ENCODE results near the gene SNX17. TPM values are rescaled to one million over a fixed set of nuclear protein-coding genes. Genes with fewer than 3 reads are reported as not detected.

SNX17 gene
- polyA plus RNA-seq, 1 donor: 94.4 TPM

DNA sequence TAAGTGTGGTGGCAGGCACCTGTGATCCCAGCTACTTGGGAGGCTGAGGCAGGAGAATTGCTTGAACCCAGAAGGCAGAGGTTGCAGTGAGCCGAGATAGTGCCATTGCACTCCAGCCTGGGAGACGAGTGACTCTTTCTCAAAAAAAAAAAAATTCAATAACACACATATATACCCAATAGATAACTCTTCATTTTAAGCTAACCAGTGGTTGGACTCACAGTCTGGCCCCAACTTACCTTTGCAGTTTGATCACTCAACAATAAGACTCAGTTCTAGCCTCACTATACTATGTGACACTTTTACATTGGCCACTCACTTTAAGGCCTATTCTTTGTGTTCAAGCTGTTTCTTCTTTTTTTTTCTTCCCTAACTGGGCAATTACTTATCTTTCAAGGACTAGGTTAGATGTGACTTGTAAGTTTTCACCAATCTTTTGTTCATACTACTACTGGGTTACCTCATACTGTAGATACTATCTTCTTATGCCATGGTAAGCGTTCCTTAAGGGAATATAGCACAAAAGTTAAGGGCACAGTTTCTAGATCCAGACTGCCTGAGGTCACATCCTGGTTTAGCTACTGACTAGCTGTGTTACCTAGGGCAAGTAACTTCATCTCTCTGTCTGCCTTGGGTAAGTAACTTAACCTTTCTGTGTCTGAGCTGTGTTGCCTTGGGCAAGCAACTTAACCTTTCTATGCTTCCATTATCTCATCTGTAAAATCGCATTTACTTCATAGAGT is 7.6 kb upstream of the SNX17 start:
- DNase-seq: no peak

DNA sequence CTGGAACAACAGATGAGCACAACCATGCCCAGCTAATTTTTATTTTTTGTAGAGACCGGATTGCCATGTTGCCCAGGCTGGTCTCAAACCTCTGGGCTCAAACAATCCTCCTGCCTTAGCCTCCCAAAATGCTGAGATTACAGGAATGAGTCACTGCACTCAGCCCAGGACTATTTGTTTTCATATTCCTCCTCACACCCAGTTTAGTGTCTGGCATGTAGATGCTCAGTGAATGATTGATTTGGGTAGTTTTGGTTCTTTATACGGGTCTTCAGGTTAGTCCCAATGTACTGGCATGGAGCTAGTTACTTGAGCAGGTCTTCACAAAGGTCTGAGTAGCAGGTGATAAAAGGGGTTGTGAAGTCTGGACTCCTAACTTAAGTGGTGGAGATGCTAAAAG is 6.5 kb upstream of the SNX17 start:
- no peak for DNase-seq

DNA sequence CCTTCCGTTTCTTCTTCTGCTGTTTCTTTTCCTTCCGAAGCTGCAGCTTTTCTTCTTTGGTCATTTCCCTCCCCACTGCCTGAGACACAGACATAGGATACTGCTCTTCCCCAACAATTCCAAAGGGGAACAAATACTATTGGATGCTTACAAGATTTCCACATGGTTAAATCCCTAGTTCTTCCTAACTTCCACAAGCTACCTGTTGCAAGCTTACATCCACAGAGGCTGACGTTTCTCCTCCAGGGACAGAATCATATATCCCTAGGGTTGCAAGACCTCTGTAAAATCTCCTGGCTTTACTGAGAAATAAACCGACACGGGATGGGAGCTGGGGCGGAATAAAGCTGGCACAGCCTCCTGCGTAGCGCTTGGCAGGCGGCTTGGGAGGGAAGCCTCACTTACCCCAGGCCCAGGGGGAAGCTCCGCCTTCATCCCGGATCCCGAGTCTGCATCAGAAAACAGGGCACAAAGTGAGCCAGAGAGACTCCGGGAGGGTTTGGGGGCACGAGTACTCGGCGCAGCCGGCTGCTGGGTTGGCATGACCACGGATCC is 868 bp upstream of the SNX17 start:
- DNase-seq: no peak

DNA sequence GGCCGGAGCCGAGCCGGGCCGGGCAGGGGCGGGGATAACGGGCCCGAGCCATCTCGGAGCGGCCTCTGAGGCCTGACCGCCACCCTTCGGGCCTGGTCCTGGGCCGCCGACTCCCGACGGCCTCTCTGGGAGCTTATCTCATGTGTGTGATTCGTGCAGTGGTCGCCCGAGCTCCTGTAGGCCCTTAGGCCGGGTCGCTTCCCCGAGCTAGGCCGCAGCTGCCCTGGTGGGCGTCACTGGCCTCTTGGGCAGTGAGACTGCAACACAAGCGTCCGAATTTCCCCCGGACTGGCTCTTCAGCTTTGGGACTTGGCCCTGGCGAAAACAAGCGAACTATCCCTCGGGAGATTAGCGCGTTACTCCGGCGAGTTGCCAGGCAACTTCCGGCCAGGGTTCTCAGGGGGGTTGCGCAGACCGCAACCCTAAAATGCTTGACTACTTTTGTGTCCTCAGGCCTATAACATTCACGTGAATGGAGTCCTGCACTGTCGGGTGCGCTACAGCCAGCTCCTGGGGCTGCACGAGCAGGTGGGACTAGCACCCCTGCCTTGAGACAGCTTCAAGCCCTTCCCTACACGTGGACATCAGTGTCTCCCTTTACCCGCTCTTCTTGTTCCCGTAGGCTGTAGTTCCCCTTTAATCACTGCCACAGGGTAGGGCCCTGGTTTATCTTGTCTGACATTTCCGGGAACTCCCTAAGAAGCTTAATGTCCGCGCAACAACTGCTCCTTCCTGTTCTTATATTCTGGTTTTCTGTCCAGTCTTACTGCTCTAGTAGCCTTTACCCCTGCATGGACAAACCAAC is 602 bp downstream of the SNX17 start:
- DNase-seq: no peak

DNA sequence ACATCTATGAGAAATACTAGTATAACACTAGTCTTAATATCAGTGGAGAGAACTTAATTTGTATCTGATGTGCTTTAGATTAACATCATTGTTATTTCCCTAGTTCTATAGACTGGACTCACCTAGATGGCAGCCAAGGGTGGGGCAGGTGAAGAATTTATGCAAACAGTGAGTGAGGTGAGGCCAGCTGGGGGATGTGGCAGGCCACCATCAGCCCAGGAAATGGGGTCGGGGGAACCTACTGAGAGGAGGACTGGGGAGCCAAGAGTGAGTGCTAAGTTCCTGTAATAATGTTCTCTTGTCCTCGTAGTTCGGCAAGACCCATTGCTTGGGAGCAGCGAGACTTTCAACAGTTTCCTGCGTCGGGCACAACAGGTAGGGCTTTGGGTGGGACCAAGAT is 2.5 kb downstream of the SNX17 start:
- DNase-seq: no peak

DNA sequence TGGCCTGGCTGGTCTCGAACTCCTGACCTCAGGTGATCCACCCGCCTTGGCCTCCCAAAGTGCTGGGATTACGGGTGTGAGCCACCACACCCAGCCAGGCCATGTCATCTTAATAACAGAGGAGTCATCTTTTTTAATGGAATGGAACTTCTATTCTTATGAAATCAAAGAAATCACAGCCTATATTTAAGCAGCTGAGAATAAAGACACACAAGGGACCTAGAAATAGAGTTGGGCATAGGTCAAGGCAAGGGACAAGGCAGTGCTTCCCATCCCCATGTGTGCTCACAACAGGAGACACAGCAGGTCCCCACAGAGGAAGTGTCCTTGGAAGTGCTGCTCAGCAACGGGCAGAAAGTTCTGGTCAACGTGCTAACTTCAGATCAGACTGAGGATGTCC is 3.2 kb downstream of the SNX17 start:
- no peak for DNase-seq

DNA sequence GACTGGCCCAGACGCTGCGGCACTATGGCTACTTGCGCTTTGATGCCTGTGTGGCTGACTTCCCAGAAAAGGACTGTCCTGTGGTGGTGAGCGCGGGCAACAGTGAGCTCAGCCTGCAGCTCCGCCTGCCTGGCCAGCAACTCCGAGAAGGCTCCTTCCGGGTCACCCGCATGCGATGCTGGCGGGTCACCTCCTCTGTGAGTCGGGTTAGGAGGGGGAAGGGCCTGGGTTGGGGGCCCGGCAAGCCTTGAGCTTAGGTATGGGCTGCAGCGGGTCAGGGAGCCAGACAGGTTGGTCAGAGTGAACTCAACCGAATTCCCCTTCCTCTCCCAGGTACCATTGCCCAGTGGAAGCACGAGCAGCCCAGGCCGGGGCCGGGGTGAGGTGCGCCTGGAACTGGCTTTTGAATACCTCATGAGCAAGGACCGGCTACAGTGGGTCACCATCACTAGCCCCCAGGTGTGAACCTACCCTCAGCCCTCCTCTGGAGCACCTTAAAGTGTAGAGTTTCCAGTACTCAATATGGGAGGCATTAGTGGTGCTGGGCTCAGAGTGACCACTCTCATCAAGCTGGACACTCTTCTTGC is 5.2 kb downstream of the SNX17 start:
- no peak for DNase-seq

DNA sequence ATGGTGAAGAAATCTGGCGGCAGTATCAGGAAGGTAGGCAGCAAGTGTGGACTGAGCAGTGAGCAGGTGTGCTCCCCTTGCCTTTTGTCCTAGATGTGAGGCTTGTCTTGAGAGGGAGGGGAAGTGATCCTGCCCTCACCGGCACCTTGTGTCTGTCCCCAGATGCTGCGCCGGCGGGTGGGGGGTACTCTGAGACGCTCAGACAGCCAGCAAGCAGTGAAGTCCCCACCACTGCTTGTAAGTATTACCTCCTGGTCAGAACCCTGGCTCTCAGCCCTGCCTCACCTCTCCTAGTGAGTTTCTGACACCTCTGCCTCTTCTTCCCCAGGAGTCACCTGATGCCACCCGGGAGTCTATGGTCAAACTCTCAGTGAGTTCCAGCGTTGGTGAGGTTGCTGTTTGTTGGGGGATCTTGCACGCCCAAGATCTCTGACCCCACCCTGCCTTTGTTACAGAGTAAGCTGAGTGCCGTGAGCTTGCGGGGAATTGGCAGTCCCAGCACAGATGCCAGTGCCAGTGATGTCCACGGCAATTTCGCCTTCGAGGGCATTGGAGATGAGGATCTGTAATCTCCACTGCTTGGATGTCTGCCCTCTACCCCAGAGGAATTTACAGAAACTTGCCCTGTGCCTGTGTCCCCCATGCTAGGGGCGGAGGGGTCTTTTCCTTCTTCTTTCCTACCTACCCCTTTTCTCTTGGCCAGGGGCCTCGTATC is 5.9 kb downstream of the SNX17 start:
- DNase-seq: no peak

DNA sequence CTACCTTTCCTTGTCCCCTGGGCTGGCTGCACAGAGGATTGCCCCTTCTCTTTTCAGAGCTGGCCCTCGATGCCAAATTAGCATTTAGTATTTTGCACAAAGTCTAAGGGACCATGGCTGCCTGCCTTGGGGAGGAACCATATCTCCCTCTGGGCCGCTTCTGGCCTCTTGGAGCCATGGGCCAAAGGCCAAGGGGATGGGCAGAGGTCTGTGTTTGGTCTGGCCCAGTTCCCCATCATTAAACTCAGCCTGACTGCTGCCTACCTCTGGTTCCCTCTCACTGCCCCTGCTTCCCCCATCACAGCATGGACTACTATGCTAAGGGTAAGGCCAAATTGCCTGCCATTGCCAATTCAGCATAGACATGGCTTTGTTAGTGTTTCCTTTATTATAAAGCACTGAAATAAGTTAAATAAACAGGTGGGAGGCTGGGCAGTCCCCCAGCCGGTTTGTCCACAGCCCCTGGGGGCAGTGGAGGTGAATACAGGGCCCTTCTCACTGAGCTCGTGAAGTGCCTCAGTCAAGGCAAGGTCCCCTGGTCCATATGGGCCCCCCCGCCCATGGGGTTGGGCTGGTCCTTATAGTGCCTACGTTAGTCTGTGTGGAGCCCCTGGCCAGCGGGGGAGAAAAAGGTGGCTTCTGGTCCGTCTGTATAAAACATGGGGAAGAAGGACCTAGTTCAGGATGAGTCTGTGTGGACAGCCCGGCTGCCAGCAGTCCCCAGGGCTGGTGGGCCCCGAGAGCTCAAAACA is 6.6 kb downstream of the SNX17 start:
- DNase-seq: no peak

DNA sequence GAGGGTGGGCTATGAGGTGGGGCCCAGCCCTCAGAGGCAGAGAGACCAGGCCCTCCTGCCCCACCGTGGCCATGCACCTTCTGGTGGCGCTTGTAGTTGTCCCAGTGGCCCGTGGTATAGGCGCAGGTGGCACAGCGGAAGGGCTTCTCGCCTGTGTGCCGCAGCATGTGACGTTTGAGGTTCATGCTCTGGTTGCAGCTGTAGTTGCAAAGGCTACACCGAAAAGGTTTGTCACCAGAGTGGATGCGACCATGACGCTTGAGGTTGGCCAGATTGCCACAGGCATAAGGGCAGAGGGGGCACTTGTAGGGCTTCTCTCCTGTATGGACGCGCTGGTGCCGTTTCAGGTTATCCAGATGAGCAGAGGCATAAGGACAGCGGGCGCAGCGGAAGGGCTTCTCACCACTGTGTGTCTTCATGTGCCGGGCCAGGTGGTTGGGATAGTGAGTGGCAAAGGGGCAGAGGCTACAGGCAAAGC is 7.2 kb downstream of the SNX17 start:
- no peak for DNase-seq

DNA sequence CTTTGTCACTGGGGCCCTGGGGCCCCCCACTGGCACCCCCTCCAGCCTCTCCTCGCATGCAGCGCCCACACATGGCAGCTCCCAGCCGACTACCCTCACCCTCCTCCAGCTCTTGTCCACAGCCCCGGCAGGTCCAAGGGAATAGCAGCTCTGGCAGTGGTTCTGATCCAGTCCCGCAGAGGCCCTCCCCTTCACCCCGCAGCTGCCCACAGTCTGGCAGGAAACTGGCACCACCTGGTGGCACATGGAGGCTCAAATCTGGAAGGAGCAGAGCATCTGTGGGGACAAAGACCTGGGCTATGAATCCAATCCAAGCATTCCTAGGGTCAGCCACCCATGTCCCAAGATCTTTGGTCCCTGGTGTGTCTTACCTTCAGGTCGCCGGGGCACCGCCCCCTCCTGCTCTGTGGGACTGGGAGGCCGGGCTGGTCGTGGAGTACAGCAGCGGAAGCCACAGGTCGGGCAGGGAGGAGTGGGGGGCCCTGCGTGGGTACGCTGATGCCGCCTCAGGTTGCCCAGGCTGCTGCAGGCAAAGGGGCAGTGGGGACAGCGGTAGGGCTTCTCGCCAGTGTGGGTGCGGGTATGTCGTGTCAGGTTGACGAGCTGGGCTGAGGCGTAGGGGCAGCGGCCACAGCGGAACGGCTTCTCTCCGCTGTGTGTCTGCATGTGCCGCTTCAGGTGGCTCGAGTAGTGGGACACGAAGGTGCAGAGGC is 7.8 kb downstream of the SNX17 start:
- no peak for DNase-seq

DNA sequence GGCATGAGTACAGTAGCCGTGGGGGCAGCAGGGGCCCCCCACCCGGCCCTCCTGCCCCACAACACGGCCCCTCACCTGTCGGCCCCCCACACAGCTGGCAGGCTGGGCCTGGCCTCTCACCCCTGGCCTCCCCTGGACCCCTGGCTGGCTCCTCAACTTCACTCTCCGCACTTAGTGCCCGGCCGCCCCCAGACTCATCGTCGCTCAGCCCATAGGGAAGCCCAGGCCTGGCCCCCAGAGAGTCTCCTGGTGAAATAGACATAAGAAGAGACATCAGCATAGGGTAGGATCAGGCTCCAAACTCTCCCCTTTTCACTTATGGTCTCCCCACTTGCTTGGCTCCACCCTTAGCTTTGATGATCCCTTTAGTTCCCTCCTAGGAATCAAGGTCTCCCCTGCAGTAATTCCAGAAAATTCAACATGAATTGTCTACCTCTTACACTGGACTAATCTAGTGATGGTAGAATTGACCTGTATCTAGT is 8.4 kb downstream of the SNX17 start:
- DNase-seq: no peak

DNA sequence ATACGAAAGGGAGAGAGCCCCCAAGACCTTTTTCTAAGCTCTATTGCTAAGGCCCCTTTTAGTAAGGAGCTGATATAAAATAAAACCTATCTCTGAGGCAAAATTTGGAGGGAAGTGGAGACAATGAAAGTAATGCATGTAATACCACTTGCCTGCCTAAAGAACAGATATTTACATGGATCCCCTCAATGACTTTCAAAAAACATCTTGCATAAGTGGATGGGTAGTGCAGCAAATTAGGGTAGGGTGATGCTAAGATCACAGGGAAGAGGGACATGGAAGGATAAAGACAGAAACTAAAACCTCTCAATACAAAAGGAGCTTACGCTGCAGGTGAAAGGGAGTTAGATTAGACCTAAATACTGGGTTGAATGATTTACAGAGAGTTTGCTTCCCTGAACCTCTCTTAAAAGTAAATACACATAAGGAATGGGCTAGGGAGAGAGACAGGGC is 9.0 kb downstream of the SNX17 start:
- DNase-seq: no peak

DNA sequence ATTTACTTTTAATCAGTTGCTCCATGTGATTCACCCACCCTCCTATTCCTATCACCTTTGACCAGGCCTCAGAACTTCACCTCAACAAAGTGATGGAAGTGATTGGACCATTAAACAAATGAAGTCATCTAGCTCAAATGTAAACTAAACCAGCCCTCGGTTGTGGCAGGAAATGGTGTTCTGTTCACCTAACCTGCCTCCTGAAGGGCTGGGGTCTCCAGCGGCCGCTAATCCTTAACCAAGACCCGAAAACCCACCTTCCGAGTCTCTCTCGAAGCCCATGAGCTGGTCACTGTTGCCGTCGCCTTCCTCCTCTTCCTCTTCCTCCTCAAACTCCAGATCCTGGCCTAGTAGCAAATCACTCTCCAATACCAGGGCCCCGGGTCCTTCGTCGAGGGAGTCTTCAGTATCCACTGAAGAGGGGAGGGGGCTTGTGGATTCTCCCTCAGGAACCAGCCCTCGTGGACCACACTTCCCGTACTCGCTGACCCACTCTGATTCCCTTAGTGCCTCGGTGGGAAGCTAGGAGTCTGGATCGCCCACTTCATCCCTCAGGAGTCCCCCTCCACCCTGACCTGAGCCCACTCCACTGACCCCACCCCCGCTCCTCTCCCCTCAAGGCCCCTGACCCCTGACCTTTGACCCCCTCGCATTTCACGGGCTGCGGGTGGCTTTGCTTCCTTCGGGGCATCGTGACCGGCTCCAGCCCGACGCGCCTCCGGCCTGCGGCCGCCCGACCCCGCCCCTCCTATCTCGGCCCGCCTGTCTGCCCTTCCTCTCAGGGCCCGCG is 9.6 kb downstream of the SNX17 start:
- peak; percentile 36 for DNase-seq

DNA sequence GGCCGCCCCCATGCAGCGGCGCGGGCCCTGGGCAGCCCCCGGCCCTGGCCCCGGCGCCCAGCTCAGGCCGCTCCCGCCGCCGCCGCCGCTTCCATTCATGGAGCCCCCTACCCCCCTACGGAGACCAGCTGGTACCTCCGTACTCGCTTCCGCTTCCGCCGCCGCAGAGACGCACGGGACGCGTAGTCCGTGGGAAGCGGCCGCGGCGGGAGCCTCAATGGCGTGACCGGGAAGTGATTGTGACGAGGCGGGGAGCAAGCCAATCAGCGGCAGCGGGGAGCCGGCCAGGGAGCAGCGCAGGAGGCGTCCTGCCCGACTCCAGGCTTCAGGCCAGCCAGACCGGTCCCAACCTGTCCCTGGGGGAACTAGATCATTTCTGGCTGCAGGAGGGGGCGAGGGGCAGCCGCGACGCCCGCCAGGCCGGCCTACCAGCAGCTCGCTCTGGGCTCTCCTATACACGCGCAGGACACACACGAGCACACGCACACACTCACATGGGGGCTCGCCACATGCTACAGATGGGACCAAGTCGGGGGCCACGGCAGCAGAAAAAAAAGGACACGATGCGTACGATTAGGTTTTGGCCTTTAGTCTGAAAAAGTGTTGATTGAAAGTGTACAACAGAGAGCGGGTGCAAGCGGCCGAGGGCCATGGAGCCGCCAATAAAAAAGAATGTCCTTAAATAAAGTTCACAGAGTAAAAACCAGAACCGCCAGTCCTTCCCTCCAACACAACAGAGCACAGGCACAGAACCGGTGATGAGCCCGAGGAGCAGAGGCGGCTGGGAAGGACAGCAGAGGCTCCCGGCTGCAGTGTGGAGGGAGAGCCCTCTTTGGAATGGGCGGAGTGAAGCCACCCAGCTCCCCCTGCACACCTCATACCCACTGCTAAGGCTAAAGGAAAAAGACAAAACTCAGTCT is 10.5 kb downstream of the SNX17 start, which contains the start of gene ZNF513:
ZNF513 (minus strand) TSS at position 109 of the 920 bp plus-strand sequence. CDS start 208 bp downstream, outside the sequence.
- peak; percentile 94 for DNase-seq

DNA sequence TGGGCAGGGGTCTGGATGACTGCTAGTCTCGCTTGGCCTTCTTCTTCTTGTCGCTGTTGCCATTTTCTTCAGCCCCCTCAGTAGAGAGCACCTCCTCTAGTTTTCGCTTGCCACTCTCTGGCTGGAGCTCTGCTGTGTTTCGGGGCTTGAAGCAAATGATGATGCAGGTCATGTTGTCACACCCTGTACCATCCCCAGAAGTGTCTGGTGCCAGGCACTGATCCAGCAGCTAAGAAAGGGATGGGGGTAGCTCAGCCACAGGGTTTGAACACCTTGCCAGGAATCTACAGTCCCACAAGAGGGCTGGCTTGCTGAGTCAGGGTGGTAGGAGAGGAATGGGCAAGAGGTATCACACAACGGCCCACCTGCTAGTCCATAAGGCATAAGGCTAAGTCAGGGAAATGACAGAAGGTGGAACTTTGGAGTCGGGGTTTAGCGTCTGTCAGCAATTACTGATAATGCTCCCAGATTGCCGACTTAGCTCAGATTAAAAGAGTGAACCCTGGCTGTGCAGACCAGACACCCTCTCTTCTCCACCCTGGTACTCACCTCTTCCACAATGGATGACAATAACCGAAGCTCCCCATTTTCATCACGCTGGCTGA is 11.3 kb downstream of the SNX17 start:
- DNase-seq: no peak

DNA sequence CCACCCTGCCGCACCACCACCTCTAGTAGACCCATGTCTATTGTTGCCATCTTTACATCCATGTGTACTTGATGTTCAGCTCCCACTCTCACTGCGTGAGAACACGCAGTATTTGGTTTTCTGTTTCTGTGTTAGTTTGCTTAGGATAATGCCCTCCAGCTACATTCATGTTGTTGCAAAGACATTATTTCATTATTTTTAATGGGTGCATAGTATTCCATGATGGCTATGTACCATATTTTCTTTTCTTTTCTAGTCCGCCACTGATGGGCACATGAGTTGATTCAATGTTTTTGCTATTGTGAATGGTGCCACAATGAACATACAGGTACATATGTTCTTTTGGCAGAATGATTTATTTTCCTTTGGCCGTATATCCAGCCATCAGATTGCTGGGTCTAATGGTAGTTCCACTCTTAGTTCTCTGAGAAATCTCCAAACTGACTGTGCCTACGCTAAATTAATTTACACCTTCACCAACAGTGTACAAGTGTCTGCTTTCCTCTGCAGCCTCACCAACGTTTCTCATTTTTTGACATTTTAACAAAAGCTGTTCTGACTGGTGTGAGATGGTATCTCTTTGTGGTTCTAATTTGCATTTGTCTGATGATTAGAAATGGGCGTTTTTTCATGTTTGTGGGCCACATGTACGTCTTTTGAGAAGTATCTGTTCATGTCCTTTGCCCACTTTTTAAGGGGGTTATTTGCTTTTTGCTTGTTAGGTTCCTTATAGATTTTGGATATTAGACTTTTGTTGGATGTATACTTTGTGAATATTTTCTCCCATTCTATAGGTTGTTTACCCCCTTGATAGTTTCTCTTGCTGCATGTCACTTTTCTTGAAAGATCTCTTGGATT is 20.6 kb downstream of the SNX17 start:
- DNase-seq: no peak

Data from left kidney (tissue), 2 donors.